Mucosa of descending colon (tissue), 3 donors: ENCODE results near the gene VAT1L. TPM values are rescaled to one million over a fixed set of nuclear protein-coding genes. Genes with fewer than 3 reads are reported as not detected.
"Not testable (repeated sequence)": the region's sequence is repeated elsewhere in the genome, so short reads cannot be mapped to it uniquely, and the experiment has no call there.

Source experiments
- ATAC-seq: fragments of 200-7000 bp; cut with Tn5 transposase; one replicate; pipeline ENCODE4 v1.9.1; 2020; ENCODE audit warnings: mild to moderate bottlenecking, moderate library complexity
- DNase-seq, 3 donors: peaks; one replicate each; pipeline ENCODE4 v3.0.0-alpha.2; 2020
- H3K36me3 ChIP-seq: fragments of 200-600 bp; one replicate; pipeline ENCODE4 v1.8.0; 2021; ENCODE audit warnings: low read depth, mild to moderate bottlenecking
- H3K4me1 ChIP-seq: fragments of 200-600 bp; one replicate; pipeline ENCODE4 v1.8.0; 2021; ENCODE audit warnings: low read depth, mild to moderate bottlenecking
- H3K4me3 ChIP-seq: fragments of 200-600 bp; one replicate; pipeline ENCODE4 v1.8.0; 2021; ENCODE audit warnings: mild to moderate bottlenecking
- H3K9me3 ChIP-seq: fragments of 200-600 bp; one replicate; pipeline ENCODE4 v1.8.0; 2021; ENCODE audit warnings: mild to moderate bottlenecking
- intact Hi-C, 2 donors: fragments of 100-400 bp; cut with DNase I in 1 of 2; cut with micrococcal nuclease in 1 of 2; formaldehyde crosslinking; loops; one replicate each; pipeline versions ENCODE4 v1.11.0 to v1.11.1; 2022; cut with DNase I, micrococcal nuclease
- total RNA-seq, 3 donors: library from RNA; stranded (reverse); fragmentation: NEBNext Ultra II Directional in 2 of 3; extraction: Animal tissue kit (Norgen Biotek cat#: 25700) in 2 of 3; gene quantifications; one replicate each; pipeline versions ENCODE4 v1.2.1 to v1.2.4, GENCODE V29; 2021 to 2023
- TF ChIP-seq, protein P1 (sequence below): fragments of 200-600 bp; IDR thresholded peaks from one replicate; pipeline ENCODE4 v1.8.0; 2022; ENCODE audit warnings: antibody characterized with exemption, mild to moderate bottlenecking
- donor health status: DM: no; HTN: no; CAD: no; lungs with moderate emphysema.
- donor health status: DM: no; HTN: no; CAD: no.
- donor health status: DM: no; HTN: yes; CAD: no.

The VAT1L gene
- total RNA-seq, 3 donors from 2014 or later = 0.84 to 8.7 (median 0.84) TPM

GRCh38 chr16:77991701-77992100 lies 203.3 kb downstream of the VAT1L start:
- peaks cover 8% of the 10 kb centered on the region for H3K9me3 ChIP-seq
- intact Hi-C loops = no loop called here
- TF ChIP-seq, protein P1, sequence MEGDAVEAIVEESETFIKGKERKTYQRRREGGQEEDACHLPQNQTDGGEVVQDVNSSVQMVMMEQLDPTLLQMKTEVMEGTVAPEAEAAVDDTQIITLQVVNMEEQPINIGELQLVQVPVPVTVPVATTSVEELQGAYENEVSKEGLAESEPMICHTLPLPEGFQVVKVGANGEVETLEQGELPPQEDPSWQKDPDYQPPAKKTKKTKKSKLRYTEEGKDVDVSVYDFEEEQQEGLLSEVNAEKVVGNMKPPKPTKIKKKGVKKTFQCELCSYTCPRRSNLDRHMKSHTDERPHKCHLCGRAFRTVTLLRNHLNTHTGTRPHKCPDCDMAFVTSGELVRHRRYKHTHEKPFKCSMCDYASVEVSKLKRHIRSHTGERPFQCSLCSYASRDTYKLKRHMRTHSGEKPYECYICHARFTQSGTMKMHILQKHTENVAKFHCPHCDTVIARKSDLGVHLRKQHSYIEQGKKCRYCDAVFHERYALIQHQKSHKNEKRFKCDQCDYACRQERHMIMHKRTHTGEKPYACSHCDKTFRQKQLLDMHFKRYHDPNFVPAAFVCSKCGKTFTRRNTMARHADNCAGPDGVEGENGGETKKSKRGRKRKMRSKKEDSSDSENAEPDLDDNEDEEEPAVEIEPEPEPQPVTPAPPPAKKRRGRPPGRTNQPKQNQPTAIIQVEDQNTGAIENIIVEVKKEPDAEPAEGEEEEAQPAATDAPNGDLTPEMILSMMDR = no peak
- no peak for DNase-seq
- H3K4me3 ChIP-seq = no peak overlapping the region
- no peak for ATAC-seq
- H3K36me3 ChIP-seq = no peaks in the 10 kb centered on the region
- H3K4me1 ChIP-seq = no peaks in the 10 kb centered on the region

DNA sequence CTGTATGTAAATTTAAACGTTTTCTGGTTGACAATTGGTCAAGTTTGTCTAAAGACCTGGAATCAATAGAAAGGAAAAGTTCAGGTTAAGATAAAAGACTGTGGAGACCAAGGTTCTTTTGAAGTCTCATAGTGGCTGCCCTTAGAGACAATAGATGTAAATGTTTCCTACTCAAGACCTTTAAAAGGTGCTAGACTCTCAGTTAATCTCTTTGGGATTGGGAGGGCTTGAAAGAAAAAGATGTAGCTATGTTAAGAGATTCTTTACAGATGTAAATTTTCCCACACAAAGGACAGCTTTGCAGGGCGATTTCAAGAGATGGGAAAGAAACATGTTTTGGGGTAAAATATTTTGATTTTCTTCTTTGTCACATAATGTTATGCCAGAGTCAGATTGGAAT lies 204.0 kb downstream of the VAT1L start:
- H3K4me3 ChIP-seq, intact Hi-C loops, H3K4me1 ChIP-seq, H3K36me3 ChIP-seq, DNase-seq, ATAC-seq: not testable (repeated sequence)
- H3K9me3 ChIP-seq = peaks cover 10% of the 10 kb centered on the region

- intact Hi-C loops = no loop called here
These were observed 205.0 kb downstream of the VAT1L start for GRCh38 chr16:77993111-77993985.

DNA sequence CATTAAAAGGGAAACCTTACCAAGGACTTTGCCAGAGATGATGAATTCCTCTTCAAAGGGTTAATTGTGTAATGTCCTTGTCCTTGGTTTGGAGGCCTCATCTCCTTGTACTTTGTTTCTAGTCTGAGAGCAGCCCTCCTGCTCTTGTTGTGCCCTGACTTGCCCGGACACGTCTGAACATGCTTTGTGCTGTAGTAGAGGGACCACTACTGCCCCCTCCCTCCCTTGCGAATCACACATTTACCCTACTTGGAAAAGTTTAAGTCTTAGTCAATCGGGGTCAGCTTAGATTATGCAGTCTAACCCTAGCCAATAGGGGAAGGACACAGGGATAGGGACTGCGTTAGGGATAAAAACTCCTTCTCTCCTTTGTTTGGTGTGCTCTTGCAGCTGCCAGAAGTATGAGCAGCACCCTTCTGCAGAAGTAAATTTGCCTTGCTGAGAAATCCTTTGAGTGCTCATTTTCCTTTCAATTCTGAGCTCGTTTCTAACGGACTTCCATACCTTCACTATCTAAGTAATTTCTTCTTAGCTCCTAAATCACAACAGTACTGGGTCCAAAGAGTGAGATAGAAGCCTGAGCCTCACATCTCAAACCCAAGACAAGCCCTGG lies 207.6 kb downstream of the VAT1L start:
- no peak for DNase-seq
- H3K9me3 ChIP-seq = peaks cover 10% of the 10 kb centered on the region
- no peak for ATAC-seq
- H3K4me3 ChIP-seq = no peak overlapping the region
- TF ChIP-seq, protein P1 = no peak
- H3K4me1 ChIP-seq = no peaks in the 10 kb centered on the region
- intact Hi-C loops = no loop called here
- no peaks in the 10 kb centered on the region for H3K36me3 ChIP-seq

More at GRCh38 chr16:77993111-77993985, 205.0 kb downstream of the VAT1L start:
- H3K36me3 ChIP-seq = no peaks in the 10 kb centered on the region
- TF ChIP-seq, protein P1 = no peak
- peaks cover 10% of the 10 kb centered on the region for H3K9me3 ChIP-seq
- no peaks in the 10 kb centered on the region for H3K4me1 ChIP-seq
- no peak overlapping the region for H3K4me3 ChIP-seq
- peak in 1 of 3 donors; percentile 11 for DNase-seq
- peak; percentile 48 for ATAC-seq

- no peak overlapping the region for H3K4me3 ChIP-seq
- DNase-seq = no peak
- intact Hi-C loops = no loop called here
- TF ChIP-seq, protein P1 = no peak
- no peaks in the 10 kb centered on the region for H3K4me1 ChIP-seq
- H3K9me3 ChIP-seq = peaks cover 10% of the 10 kb centered on the region
- ATAC-seq = no peak
- no peaks in the 10 kb centered on the region for H3K36me3 ChIP-seq
These were observed 210.1 kb downstream of the VAT1L start for GRCh38 chr16:77998350-77999023.
